ENCODE measurements around the gene ST14.

- TF ChIP-seq CTCF (conservative IDR thresholded peaks at IDR 0.05 in 1 of 2, IDR thresholded peaks at IDR 0.05 in 1 of 2; ENCODE audit: low read depth in 1 of 2, low read length in 2 of 2), result no peak
- TF ChIP-seq EZH2 (IDR thresholded peaks at IDR 0.05; ENCODE audit: low read length, missing control alignments), result no peak
Measured at GRCh38 chr11:130170345-130170744, 10.8 kb downstream of the ST14 start.

Data from fibroblast of lung (primary cell).